PFSK-1 (cell line): ENCODE measurements around the gene DDX47.

ENCODE experiments used
- POLR2AphosphoS5 ChIP-seq: IDR thresholded peaks from 2 replicates; pipeline ENCODE4 v1.6.1; 2012; ENCODE audit warnings: low read depth, mild to moderate bottlenecking, control low read depth, low read length, moderate library complexity
- REST ChIP-seq, 2 experiments: IDR thresholded peaks; 2 replicates each; pipeline versions ENCODE4 v1.6.1 to v1.8.0; 2011 to 2012; ENCODE audit warnings: low read depth in 2 of 2, low read length in 2 of 2, control low read depth in 1 of 2, inconsistent platforms in 1 of 2, mild to moderate bottlenecking in 1 of 2, moderate library complexity in 1 of 2; ENCODE audit not compliant: insufficient read depth in 1 of 2
- SIN3A ChIP-seq: IDR thresholded peaks from 2 replicates; pipeline ENCODE4 v1.6.1; 2012; ENCODE audit warnings: mild to moderate bottlenecking, low read length, moderate library complexity, borderline replicate concordance; ENCODE audit not compliant: insufficient read depth
- TAF1 ChIP-seq: IDR thresholded peaks from 2 replicates; pipeline ENCODE4 v1.6.1; 2012; ENCODE audit warnings: low read length, control low read depth, borderline replicate concordance; ENCODE audit not compliant: insufficient read depth

GRCh38 chr12:12839003-12839395 lies 25.9 kb downstream of the DDX47 start:
- TF ChIP-seq POLR2AphosphoS5: no peak
- no peak for TF ChIP-seq TAF1
- no peak for TF ChIP-seq SIN3A
- TF ChIP-seq REST (IDR thresholded peaks at IDR 0.05; ENCODE audit: insufficient read depth in 1 of 2, low read depth in 2 of 2, low read length in 2 of 2): no peak
